ENCODE data around the gene NDUFS1.
"Not testable (repeated sequence)": the region's sequence is repeated elsewhere in the genome, so short reads cannot be mapped to it uniquely, and the experiment has no call there.

NDUFS1 gene

GRCh38 chr2:206098471-206098870 is 60.8 kb downstream of the NDUFS1 start:
- DNase-seq (ENCODE audit: low read depth in 2 of 2): no peak

- no peak for DNase-seq (ENCODE audit: low read depth in 2 of 2)
Measured at GRCh38 chr2:206096876-206097275, 62.4 kb downstream of the NDUFS1 start.

DNA sequence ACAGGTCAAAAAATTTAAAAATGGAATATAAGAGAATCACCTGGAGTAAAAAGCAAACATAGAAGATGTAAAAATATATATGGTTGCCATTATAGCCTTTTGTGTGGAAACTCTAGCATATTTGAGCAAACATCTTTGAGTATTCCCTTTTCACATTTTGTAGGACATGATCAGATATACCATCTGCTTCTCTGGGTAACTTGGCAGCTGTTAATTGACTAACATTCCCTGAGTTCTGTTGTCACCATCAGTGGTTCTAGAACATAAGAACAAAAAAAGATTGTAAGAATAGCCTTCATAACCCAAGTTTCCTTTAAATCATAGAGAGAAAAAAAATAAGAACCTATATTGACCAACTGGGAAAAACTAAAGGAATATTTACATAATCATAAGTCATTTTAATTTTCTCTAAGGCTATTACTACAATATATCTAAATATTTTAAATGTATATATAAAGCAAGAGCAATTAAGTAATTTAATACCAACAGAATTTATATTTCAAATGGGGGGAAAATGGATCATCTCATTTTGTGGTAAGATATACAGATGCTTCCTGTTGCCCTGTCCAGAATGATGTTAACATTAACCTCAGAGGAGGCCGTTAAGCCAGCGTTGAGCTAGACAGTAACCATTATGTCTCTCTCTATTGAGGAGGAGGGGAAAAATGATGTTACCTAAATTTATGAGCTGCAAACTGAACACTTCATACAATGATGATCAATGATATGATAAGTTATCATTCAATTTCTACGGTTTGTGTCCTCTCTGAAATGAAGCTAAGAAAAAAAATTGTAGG is 63.5 kb downstream of the NDUFS1 start:
- DNase-seq (ENCODE audit: low read depth in 2 of 2): no peak

DNA sequence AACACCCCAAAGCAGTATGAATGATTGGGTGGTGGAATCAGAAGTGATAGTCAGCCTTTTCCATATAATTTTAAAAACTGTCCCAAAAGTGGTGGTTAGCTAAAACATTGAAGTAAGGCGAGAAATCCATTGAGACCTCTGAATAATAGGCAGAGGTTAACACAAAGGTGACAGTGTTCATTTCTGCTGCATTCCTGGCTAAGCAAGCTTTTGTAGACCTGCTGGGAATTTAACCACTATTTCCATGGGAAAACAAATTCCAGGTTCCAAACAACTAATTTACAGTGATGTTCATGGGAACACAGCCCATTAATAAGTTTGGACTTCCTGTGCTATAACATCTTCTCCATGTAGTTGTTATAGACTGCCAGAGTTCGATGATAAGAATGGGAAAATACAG is 66.9 kb downstream of the NDUFS1 start:
- DNase-seq (ENCODE audit: low read depth in 2 of 2): no peak

DNA sequence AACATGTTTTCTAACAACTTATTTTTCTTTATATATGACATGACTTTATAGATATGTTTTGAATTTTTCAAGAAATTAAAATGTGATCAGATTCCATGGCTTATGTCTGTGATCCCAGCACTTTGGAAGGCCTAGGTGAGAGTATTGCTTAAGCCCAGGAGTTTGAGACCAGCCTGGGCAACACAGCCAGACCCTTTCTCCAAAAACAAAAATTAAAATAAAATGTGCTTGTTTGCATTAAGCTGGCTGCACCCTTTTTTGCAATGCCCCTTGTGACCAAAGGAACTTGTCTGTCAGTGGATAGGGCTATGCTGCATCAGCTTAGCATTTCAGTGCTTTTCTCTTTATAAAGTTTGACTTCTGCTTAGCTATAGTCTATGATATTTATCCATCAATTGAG is 71.0 kb downstream of the NDUFS1 start:
- no peak for DNase-seq (ENCODE audit: low read depth in 2 of 2)

DNA sequence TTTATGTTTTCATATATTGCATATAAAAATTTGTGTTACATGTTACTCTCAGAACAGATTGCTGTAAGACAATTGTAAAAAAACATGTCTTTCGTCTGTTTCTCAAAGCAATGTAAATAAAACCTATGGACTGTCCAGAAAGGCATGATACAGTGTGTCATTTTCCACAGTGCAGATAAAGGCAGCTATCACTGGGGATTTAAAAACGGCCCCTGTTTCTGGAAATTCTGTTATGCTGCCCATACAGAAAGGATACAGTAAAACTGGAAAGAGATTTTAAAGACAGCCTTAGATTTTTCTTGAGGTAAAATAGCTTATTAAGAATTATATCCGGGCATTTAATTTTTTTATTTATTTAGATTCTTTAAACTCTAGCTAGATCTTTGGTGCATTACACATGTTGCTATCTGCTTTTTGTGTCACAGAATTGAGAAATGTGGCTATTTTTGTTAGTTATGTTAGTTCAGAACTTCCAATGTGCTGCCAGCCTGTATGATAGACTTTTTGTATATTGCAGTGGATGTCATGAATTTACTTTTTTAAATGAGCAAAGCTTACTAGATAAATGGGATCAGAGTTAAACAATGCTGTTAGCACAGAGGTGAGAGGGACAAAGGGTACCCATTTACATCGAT is 72.4 kb downstream of the NDUFS1 start:
- DNase-seq (ENCODE audit: low read depth in 2 of 2): no peak

DNA sequence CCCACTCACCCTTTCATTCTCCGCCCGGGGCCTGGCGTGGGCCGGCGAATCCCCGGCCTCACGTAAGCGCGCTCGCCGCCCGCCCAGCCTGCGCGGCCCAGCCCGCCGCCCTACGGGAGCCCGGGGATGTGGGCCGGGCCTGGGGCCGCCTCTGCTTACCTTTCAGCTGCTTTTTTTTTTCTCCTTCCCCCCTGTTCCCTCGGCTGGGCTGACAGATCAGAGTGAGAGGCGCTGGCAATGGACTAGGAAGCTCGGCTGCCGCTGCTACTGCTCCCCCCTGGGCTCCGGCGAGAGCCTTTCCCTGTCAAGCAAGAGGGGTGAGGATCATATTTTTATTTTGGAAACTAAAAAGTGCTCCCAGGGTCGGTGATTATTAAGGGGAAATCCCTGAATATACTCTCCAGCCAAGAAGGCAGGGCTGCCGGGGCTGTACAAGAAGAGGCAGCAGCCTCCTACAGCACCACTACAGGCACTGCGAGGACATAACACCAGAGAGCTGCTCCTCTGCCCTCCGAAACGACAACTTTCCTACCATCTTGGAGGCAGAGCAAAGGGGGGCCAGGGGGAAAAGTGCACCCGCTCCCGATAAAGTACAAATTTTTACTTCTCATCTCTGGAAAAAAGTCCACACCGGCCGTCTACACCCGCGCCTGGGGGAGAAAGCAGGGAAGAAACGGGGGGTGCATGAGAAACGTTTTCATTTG is 73.3 kb downstream of the NDUFS1 start, which contains the start of gene INO80D:
Gene INO80D (minus strand): TSS at position 433 of the 704 bp plus-strand sequence. CDS start 23,158 bp downstream, outside the sequence.
- peak; percentile 54 to 63 for DNase-seq (ENCODE audit: low read depth in 2 of 2)

DNA sequence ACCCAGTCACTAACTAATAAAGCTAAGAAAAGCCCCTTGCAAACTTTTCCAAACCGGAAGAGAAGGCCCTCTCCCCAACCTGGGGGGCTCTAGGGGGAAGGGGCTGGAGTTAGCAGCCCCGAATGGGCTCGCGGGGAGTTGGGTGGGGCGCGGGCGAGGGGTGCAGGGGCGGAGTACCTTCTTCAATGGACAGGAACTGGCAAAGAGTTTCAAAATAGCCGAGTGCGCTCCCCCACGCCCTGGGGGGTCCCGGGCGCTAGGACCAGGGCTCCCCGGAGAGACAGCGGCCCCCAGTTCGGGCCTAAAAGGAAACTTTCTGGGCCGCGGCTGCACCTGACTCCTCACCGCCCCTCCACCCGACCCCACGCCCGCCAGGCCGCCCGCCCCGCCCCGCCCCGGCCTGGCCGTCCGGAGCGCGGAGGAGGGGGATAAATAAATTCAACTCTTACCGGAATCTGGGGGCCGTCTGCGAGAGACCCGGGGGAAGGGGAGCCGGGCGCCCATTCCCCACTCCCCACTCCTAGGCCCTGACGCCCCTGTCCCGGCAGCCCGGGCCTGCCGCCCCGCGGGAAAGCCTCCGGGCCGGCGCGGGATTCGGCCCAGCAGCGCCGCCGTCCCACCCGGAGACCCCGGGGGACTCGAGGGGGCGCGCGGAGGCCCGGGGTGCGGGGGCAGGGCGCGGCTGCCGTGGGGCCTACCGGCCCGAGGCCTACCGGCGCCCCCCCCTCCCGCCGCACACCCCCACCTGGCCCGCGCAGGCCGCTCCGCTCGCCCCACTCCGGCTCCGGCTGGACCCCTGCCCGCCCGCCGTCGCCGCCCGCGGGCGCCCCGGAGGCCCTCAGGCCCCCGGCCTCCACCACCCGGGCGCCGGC is 74.1 kb downstream of the NDUFS1 start:
- peak in 1 of 2 donors; percentile 26 for DNase-seq (ENCODE audit: low read depth in 2 of 2)

GRCh38 chr2:206084439-206084869 is 74.8 kb downstream of the NDUFS1 start:
- no peak for DNase-seq (ENCODE audit: low read depth in 2 of 2)

GRCh38 chr2:206083602-206084438 is 75.4 kb downstream of the NDUFS1 start:
- no peak for DNase-seq (ENCODE audit: low read depth in 2 of 2)

DNA sequence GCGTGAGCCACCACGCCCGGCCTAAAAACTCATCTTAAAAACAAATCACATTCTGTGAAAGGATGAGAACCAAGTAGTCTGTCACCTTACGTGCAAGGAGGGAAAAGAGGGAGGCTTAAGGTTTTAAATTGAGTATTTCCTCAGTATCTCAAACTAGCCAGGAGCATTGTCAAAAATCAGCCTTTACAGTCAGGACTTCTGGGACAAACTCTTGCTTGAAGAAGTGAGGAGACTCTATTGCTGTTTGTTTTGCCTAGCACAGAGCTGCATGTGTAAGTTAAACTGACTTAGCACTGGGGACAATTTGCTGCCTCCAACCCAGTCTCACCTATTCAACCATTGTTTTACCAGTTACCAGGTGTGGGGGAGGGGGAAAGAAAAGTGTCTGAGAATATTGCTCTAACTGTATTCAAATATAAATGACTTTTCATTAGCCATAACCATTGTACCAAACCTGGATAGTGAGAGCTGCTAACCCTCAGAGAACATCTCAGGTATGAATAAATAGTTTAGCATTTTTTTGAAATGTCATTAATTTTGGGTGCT is 76.9 kb downstream of the NDUFS1 start:
- DNase-seq (ENCODE audit: low read depth in 2 of 2): no peak

- no peak for DNase-seq (ENCODE audit: low read depth in 2 of 2)
Measured at GRCh38 chr2:206080927-206081326, 78.3 kb downstream of the NDUFS1 start.

- DNase-seq (ENCODE audit: low read depth in 2 of 2): no peak
Measured at GRCh38 chr2:206079699-206080465, 79.4 kb downstream of the NDUFS1 start.

- DNase-seq (ENCODE audit: low read depth in 2 of 2): not testable (repeated sequence)
Measured at GRCh38 chr2:206077879-206078278, 81.4 kb downstream of the NDUFS1 start.

DNA sequence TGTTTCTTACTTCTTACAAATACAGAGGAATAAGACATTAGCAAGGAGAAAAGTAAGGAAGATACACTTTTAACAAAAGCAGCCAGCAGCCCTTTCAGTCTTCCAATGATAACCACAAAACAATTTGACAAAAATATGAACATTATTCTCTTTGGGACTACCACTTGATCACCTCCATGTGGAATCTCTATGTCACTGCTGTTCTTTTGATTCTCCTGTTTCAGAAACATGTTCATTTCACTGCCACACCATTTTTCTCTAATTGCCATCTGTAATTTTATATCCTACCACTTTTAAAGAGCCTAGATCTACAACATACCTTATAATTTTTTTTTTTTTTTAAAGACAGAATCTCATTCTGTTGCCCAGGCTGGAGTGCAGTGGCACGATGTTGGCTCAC is 84.1 kb downstream of the NDUFS1 start:
- DNase-seq (ENCODE audit: low read depth in 2 of 2): no peak

GRCh38 chr2:206071807-206072206 is 87.4 kb downstream of the NDUFS1 start:
- no peak for DNase-seq (ENCODE audit: low read depth in 2 of 2)

DNA sequence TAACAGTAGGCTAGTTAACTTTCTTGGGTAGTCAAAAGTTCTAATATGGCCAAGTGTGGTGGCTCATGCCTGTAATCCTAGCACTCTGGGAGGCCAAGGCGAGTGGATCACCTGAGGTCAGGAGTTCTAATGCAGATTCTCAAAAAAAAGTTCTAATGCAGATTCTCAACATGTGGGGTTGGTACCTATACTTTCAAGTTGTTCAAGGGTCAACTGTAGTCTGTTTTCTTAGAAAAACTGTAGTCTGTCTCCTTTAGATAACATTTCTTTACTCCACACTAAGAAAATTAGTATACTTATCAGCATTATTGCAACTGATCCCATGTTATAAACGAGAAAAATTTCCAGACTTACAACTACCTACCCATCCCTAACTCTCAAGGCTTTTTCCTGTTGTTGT is 89.8 kb downstream of the NDUFS1 start:
- no peak for DNase-seq (ENCODE audit: low read depth in 2 of 2)

GRCh38 chr2:206068207-206068606 is 91.0 kb downstream of the NDUFS1 start:
- no peak for DNase-seq (ENCODE audit: low read depth in 2 of 2)
